Measurements from ENCODE around the gene CBR3.
"Not testable (repeated sequence)": the region's sequence is repeated elsewhere in the genome, so short reads cannot be mapped to it uniquely, and the experiment has no call there.

The CBR3 gene

GRCh38 chr21:36134803-36135390, at the start of gene CBR3:
Gene CBR3, plus strand, starts transcription at chr21:36135079. Its CDS starts 114 bp downstream, at chr21:36135193.
- DNase-seq (ENCODE audit: low read depth in 1 of 2, low spot score in 1 of 2) = peak; percentile 24 to 55

GRCh38 chr21:36087362-36088138, 47.3 kb upstream of the CBR3 start:
- DNase-seq (ENCODE audit: low read depth in 1 of 2, low spot score in 1 of 2) = no peak

- DNase-seq (ENCODE audit: low read depth in 1 of 2, low spot score in 1 of 2) = no peak
Measured at GRCh38 chr21:36089946-36090345, 44.9 kb upstream of the CBR3 start.

GRCh38 chr21:36092681-36093080, 42.2 kb upstream of the CBR3 start:
- no peak for DNase-seq (ENCODE audit: low read depth in 1 of 2, low spot score in 1 of 2)

- no peak for DNase-seq (ENCODE audit: low read depth in 1 of 2, low spot score in 1 of 2)
Measured at GRCh38 chr21:36093512-36093911, 41.4 kb upstream of the CBR3 start.

- DNase-seq (ENCODE audit: low read depth in 1 of 2, low spot score in 1 of 2) = no peak
Measured at GRCh38 chr21:36096398-36097290, 38.2 kb upstream of the CBR3 start.

- no peak for DNase-seq (ENCODE audit: low read depth in 1 of 2, low spot score in 1 of 2)
Measured at GRCh38 chr21:36097427-36098181, 37.3 kb upstream of the CBR3 start.

- DNase-seq (ENCODE audit: low read depth in 1 of 2, low spot score in 1 of 2) = no peak
Measured at GRCh38 chr21:36098182-36098532, 36.7 kb upstream of the CBR3 start.

GRCh38 chr21:36099000-36099399, 35.9 kb upstream of the CBR3 start:
- no peak for DNase-seq (ENCODE audit: low read depth in 1 of 2, low spot score in 1 of 2)

GRCh38 chr21:36099695-36100211, 35.1 kb upstream of the CBR3 start:
- not testable (repeated sequence) for DNase-seq (ENCODE audit: low read depth in 1 of 2, low spot score in 1 of 2)

GRCh38 chr21:36100971-36101641, 33.8 kb upstream of the CBR3 start:
- DNase-seq (ENCODE audit: low read depth in 1 of 2, low spot score in 1 of 2) = no peak

- DNase-seq (ENCODE audit: low read depth in 1 of 2, low spot score in 1 of 2) = no peak
Measured at GRCh38 chr21:36103434-36103833, 31.4 kb upstream of the CBR3 start.

GRCh38 chr21:36104317-36105300, 30.3 kb upstream of the CBR3 start:
- DNase-seq (ENCODE audit: low read depth in 1 of 2, low spot score in 1 of 2) = peak; percentile 9 to 44

- no peak for DNase-seq (ENCODE audit: low read depth in 1 of 2, low spot score in 1 of 2)
Measured at GRCh38 chr21:36105327-36105842, 29.5 kb upstream of the CBR3 start.

GRCh38 chr21:36109868-36110267, 25.0 kb upstream of the CBR3 start:
- no peak for DNase-seq (ENCODE audit: low read depth in 1 of 2, low spot score in 1 of 2)

- DNase-seq (ENCODE audit: low read depth in 1 of 2, low spot score in 1 of 2) = no peak
Measured at GRCh38 chr21:36111238-36111637, 23.6 kb upstream of the CBR3 start.

GRCh38 chr21:36113647-36114428, 21.0 kb upstream of the CBR3 start:
- DNase-seq (ENCODE audit: low read depth in 1 of 2, low spot score in 1 of 2) = peak in 1 of 2 donors; percentile 22

- DNase-seq (ENCODE audit: low read depth in 1 of 2, low spot score in 1 of 2) = no peak
Measured at GRCh38 chr21:36115138-36115730, 19.6 kb upstream of the CBR3 start.
